Measurements from ENCODE around the gene C3orf62. TPM values are rescaled to one million over a fixed set of nuclear protein-coding genes. Genes with fewer than 3 reads are reported as not detected.
"Not testable (repeated sequence)": the region's sequence is repeated elsewhere in the genome, so short reads cannot be mapped to it uniquely, and the experiment has no call there.

C3orf62 gene
- polyA plus RNA-seq, 4 donors = 4.5 to 11.1 (median 6.0) TPM

GRCh38 chr3:49240091-49240490, 36.9 kb downstream of the C3orf62 start:
- not testable (repeated sequence) for H3K27me3 ChIP-seq (ENCODE audit: control insufficient read depth in 3 of 3, insufficient read depth in 3 of 3, low read length in 3 of 3); H3K4me1 ChIP-seq (ENCODE audit: control insufficient read depth in 3 of 3, insufficient read depth in 2 of 3, low read depth in 1 of 3, low read length in 2 of 3); FAIRE-seq; H3K4me3 ChIP-seq (ENCODE audit: low read depth in 1 of 3, low read length in 3 of 3); H3K27ac ChIP-seq (ENCODE audit: low read depth in 1 of 3, low read length in 2 of 3); DNase-seq; H3K36me3 ChIP-seq (ENCODE audit: control insufficient read depth in 3 of 3, insufficient read depth in 2 of 3, low read depth in 1 of 3, low read length in 3 of 3)
- WGBS, 3 donors = 88 to 90% (median 89%) methylated on average over 11 of the region's 11 CpGs
- peaks cover 0 to 11% of the 10 kb centered on the region in 2 donors for H3K9me3 ChIP-seq (ENCODE audit: control insufficient read depth in 2 of 2, insufficient read depth in 1 of 2, low read depth in 1 of 2, low read length in 1 of 2)

- FAIRE-seq = no peak
- Histone ChIP-seq H3K27ac (ENCODE audit: low read depth in 1 of 3, low read length in 2 of 3) (peak overlapping the region in 1 of 3 donors; percentile 70), H3K4me1 (ENCODE audit: control insufficient read depth in 3 of 3, insufficient read depth in 2 of 3, low read depth in 1 of 3, low read length in 2 of 3) (no peaks in the 10 kb centered on the region), H3K9me3 (ENCODE audit: control insufficient read depth in 2 of 2, insufficient read depth in 1 of 2, low read depth in 1 of 2, low read length in 1 of 2) (peaks cover 0 to 25% of the 10 kb centered on the region in 2 donors), H3K36me3 (ENCODE audit: control insufficient read depth in 3 of 3, insufficient read depth in 2 of 3, low read depth in 1 of 3, low read length in 3 of 3) (no peaks in the 10 kb centered on the region), H3K4me3 (ENCODE audit: low read depth in 1 of 3, low read length in 3 of 3) (no peak overlapping the region), H3K27me3 (ENCODE audit: control insufficient read depth in 3 of 3, insufficient read depth in 3 of 3, low read length in 3 of 3) (no peaks in the 10 kb centered on the region)
- peak in 1 of 2 donors; percentile 72 for DNase-seq
- 55 to 59% (median 57%) methylated on average over 9 of the region's 9 CpGs for WGBS, 3 donors
Measured at GRCh38 chr3:49238274-49239127, 38.5 kb downstream of the C3orf62 start.

GRCh38 chr3:49237344-49237743, 39.7 kb downstream of the C3orf62 start:
- FAIRE-seq = no peak
- Histone ChIP-seq H3K27me3 (ENCODE audit: control insufficient read depth in 3 of 3, insufficient read depth in 3 of 3, low read length in 3 of 3) (no peaks in the 10 kb centered on the region), H3K27ac (ENCODE audit: low read depth in 1 of 3, low read length in 2 of 3) (no peak overlapping the region)

GRCh38 chr3:49236226-49236625, 40.8 kb downstream of the C3orf62 start:
- Histone ChIP-seq H3K4me3 (ENCODE audit: low read depth in 1 of 3, low read length in 3 of 3) (no peak overlapping the region), H3K4me1 (ENCODE audit: control insufficient read depth in 3 of 3, insufficient read depth in 2 of 3, low read depth in 1 of 3, low read length in 2 of 3) (no peaks in the 10 kb centered on the region), H3K9me3 (ENCODE audit: control insufficient read depth in 2 of 2, insufficient read depth in 1 of 2, low read depth in 1 of 2, low read length in 1 of 2) (peaks cover 0 to 38% of the 10 kb centered on the region in 2 donors), H3K27me3 (ENCODE audit: control insufficient read depth in 3 of 3, insufficient read depth in 3 of 3, low read length in 3 of 3) (no peaks in the 10 kb centered on the region), H3K27ac (ENCODE audit: low read depth in 1 of 3, low read length in 2 of 3) (no peak overlapping the region), H3K36me3 (ENCODE audit: control insufficient read depth in 3 of 3, insufficient read depth in 2 of 3, low read depth in 1 of 3, low read length in 3 of 3) (no peaks in the 10 kb centered on the region)
- DNase-seq (no peak), FAIRE-seq (no peak)

More at GRCh38 chr3:49237344-49237743, 39.7 kb downstream of the C3orf62 start:
- no peaks in the 10 kb centered on the region for H3K4me1 ChIP-seq (ENCODE audit: control insufficient read depth in 3 of 3, insufficient read depth in 2 of 3, low read depth in 1 of 3, low read length in 2 of 3)
- peaks cover 0 to 35% of the 10 kb centered on the region in 2 donors for H3K9me3 ChIP-seq (ENCODE audit: control insufficient read depth in 2 of 2, insufficient read depth in 1 of 2, low read depth in 1 of 2, low read length in 1 of 2)
- 87 to 98% (median 90%) methylated on average over 3 of the region's 3 CpGs for WGBS, 3 donors
- H3K36me3 ChIP-seq (ENCODE audit: control insufficient read depth in 3 of 3, insufficient read depth in 2 of 3, low read depth in 1 of 3, low read length in 3 of 3) = no peaks in the 10 kb centered on the region
- no peak for DNase-seq
- no peak overlapping the region for H3K4me3 ChIP-seq (ENCODE audit: low read depth in 1 of 3, low read length in 3 of 3)

GRCh38 chr3:49228817-49229216, 48.2 kb downstream of the C3orf62 start:
- not testable (repeated sequence) for H3K4me3 ChIP-seq (ENCODE audit: low read depth in 1 of 3, low read length in 3 of 3); FAIRE-seq; H3K27me3 ChIP-seq (ENCODE audit: control insufficient read depth in 3 of 3, insufficient read depth in 3 of 3, low read length in 3 of 3); H3K27ac ChIP-seq (ENCODE audit: low read depth in 1 of 3, low read length in 2 of 3); DNase-seq; H3K36me3 ChIP-seq (ENCODE audit: control insufficient read depth in 3 of 3, insufficient read depth in 2 of 3, low read depth in 1 of 3, low read length in 3 of 3); H3K4me1 ChIP-seq (ENCODE audit: control insufficient read depth in 3 of 3, insufficient read depth in 2 of 3, low read depth in 1 of 3, low read length in 2 of 3)
- WGBS, 3 donors = 92 to 95% (median 93%) methylated on average over 5 of the region's 5 CpGs
- H3K9me3 ChIP-seq (ENCODE audit: control insufficient read depth in 2 of 2, insufficient read depth in 1 of 2, low read depth in 1 of 2, low read length in 1 of 2) = peaks cover 2 to 53% of the 10 kb centered on the region in 2 donors

GRCh38 chr3:49222002-49222401, 55.0 kb downstream of the C3orf62 start:
- H3K4me1 ChIP-seq (ENCODE audit: control insufficient read depth in 3 of 3, insufficient read depth in 2 of 3, low read depth in 1 of 3, low read length in 2 of 3) = peaks cover 0 to 2% (median 0%) of the 10 kb centered on the region in 3 donors
- no peaks in the 10 kb centered on the region for H3K36me3 ChIP-seq (ENCODE audit: control insufficient read depth in 3 of 3, insufficient read depth in 2 of 3, low read depth in 1 of 3, low read length in 3 of 3)
- FAIRE-seq (no peak), DNase-seq (no peak)
- H3K9me3 ChIP-seq (ENCODE audit: control insufficient read depth in 2 of 2, insufficient read depth in 1 of 2, low read depth in 1 of 2, low read length in 1 of 2) = peaks cover 0 to 29% of the 10 kb centered on the region in 2 donors
- WGBS, 3 donors = 84 to 94% (median 91%) methylated on average over 3 of the region's 3 CpGs
- H3K27me3 ChIP-seq (ENCODE audit: control insufficient read depth in 3 of 3, insufficient read depth in 3 of 3, low read length in 3 of 3) = no peaks in the 10 kb centered on the region
- no peak overlapping the region for H3K27ac ChIP-seq (ENCODE audit: low read depth in 1 of 3, low read length in 2 of 3)
- no peak overlapping the region for H3K4me3 ChIP-seq (ENCODE audit: low read depth in 1 of 3, low read length in 3 of 3)

- DNase-seq; H3K36me3 ChIP-seq (ENCODE audit: control insufficient read depth in 3 of 3, insufficient read depth in 2 of 3, low read depth in 1 of 3, low read length in 3 of 3); H3K27ac ChIP-seq (ENCODE audit: low read depth in 1 of 3, low read length in 2 of 3); FAIRE-seq; H3K4me3 ChIP-seq (ENCODE audit: low read depth in 1 of 3, low read length in 3 of 3); H3K27me3 ChIP-seq (ENCODE audit: control insufficient read depth in 3 of 3, insufficient read depth in 3 of 3, low read length in 3 of 3); H3K4me1 ChIP-seq (ENCODE audit: control insufficient read depth in 3 of 3, insufficient read depth in 2 of 3, low read depth in 1 of 3, low read length in 2 of 3): not testable (repeated sequence)
- peaks cover 0 to 23% of the 10 kb centered on the region in 2 donors for H3K9me3 ChIP-seq (ENCODE audit: control insufficient read depth in 2 of 2, insufficient read depth in 1 of 2, low read depth in 1 of 2, low read length in 1 of 2)
- 87 to 93% (median 90%) methylated on average over 6 of the region's 6 CpGs for WGBS, 3 donors
Measured at GRCh38 chr3:49220985-49221563, 56.0 kb downstream of the C3orf62 start.

- Histone ChIP-seq H3K27ac (ENCODE audit: low read depth in 1 of 3, low read length in 2 of 3) (no peak overlapping the region), H3K4me1 (ENCODE audit: control insufficient read depth in 3 of 3, insufficient read depth in 2 of 3, low read depth in 1 of 3, low read length in 2 of 3) (peaks cover 0 to 2% (median 0%) of the 10 kb centered on the region in 3 donors), H3K36me3 (ENCODE audit: control insufficient read depth in 3 of 3, insufficient read depth in 2 of 3, low read depth in 1 of 3, low read length in 3 of 3) (no peaks in the 10 kb centered on the region), H3K4me3 (ENCODE audit: low read depth in 1 of 3, low read length in 3 of 3) (no peak overlapping the region), H3K27me3 (ENCODE audit: control insufficient read depth in 3 of 3, insufficient read depth in 3 of 3, low read length in 3 of 3) (no peaks in the 10 kb centered on the region), H3K9me3 (ENCODE audit: control insufficient read depth in 2 of 2, insufficient read depth in 1 of 2, low read depth in 1 of 2, low read length in 1 of 2) (peaks cover 0 to 23% of the 10 kb centered on the region in 2 donors)
- WGBS, 3 donors = 70 to 85% (median 72%) methylated on average over 6 of the region's 6 CpGs
- FAIRE-seq (no peak), DNase-seq (no peak)
Measured at GRCh38 chr3:49219132-49219531, 57.9 kb downstream of the C3orf62 start.
